ENCODE data around the gene MEIOB.
"Not testable (repeated sequence)": the region's sequence is repeated elsewhere in the genome, so short reads cannot be mapped to it uniquely, and the experiment has no call there.

The MEIOB gene

GRCh38 chr16:1871974-1872635 lies at the start of gene MEIOB:
TSS of gene MEIOB (minus strand) at chr16:1872164. CDS start at chr16:1868175, 3,989 bp downstream.
- H3K27ac Mint-ChIP-seq, result no peak within 1 kb of the TSS
- peak; percentile 50 for DNase-seq
- peaks cover 2% of the 10 kb centered on the region for H3K9me3 Mint-ChIP-seq
- H3K4me1 Mint-ChIP-seq, result peaks cover 3% of the 10 kb centered on the region
- CTCF ChIA-PET, result no interaction called here
- peak within 1 kb of the TSS; percentile 52 for H3K4me3 Mint-ChIP-seq
- H3K36me3 Mint-ChIP-seq, result peaks cover 1% of the 10 kb centered on the region
- H3K27me3 Mint-ChIP-seq, result peaks cover 28% of the 10 kb centered on the region

- Mint-ChIP-seq H3K36me3 (no peaks in the 10 kb centered on the region), H3K4me1 (no peaks in the 10 kb centered on the region), H3K27me3 (peaks cover 95% of the 10 kb centered on the region), H3K4me3 (no peak overlapping the region), H3K9me3 (no peaks in the 10 kb centered on the region), H3K27ac (no peak overlapping the region)
- DNase-seq, result no peak
- CTCF ChIA-PET, result no interaction called here
Observed at GRCh38 chr16:1920727-1921171, 48.8 kb upstream of the MEIOB start.

- H3K4me1 Mint-ChIP-seq, H3K4me3 Mint-ChIP-seq, H3K36me3 Mint-ChIP-seq, H3K27ac Mint-ChIP-seq, H3K9me3 Mint-ChIP-seq, CTCF ChIA-PET, DNase-seq: not testable (repeated sequence)
- peaks cover 96% of the 10 kb centered on the region for H3K27me3 Mint-ChIP-seq
Observed at GRCh38 chr16:1920122-1920521, 48.2 kb upstream of the MEIOB start.

- CTCF ChIA-PET, result no interaction called here
- Mint-ChIP-seq H3K4me3 (no peak overlapping the region), H3K36me3 (no peaks in the 10 kb centered on the region), H3K27ac (no peak overlapping the region), H3K9me3 (no peaks in the 10 kb centered on the region), H3K4me1 (no peaks in the 10 kb centered on the region), H3K27me3 (peaks cover 96% of the 10 kb centered on the region)
- DNase-seq, result no peak
Observed at GRCh38 chr16:1919327-1919998, 47.5 kb upstream of the MEIOB start.

- DNase-seq, result no peak
- H3K9me3 Mint-ChIP-seq, result no peaks in the 10 kb centered on the region
- no peak within 1 kb of the TSS for H3K4me3 Mint-ChIP-seq
- H3K27ac Mint-ChIP-seq, result no peak within 1 kb of the TSS
- H3K36me3 Mint-ChIP-seq, result no peaks in the 10 kb centered on the region
- no peaks in the 10 kb centered on the region for H3K4me1 Mint-ChIP-seq
- peaks cover 96% of the 10 kb centered on the region for H3K27me3 Mint-ChIP-seq
- CTCF ChIA-PET, result no interaction called here
Observed at GRCh38 chr16:1918351-1919326, 46.7 kb upstream of the MEIOB start, which contains the start of gene HS3ST6. TSS of gene HS3ST6 (minus strand) at chr16:1918415. CDS start at chr16:1918323, 92 bp downstream.

- peaks cover 96% of the 10 kb centered on the region for H3K27me3 Mint-ChIP-seq
- CTCF ChIA-PET, result no interaction called here
- no peak for DNase-seq
- no peaks in the 10 kb centered on the region for H3K9me3 Mint-ChIP-seq
- H3K4me3 Mint-ChIP-seq, result no peak overlapping the region
- no peak overlapping the region for H3K27ac Mint-ChIP-seq
- no peaks in the 10 kb centered on the region for H3K4me1 Mint-ChIP-seq
- H3K36me3 Mint-ChIP-seq, result no peaks in the 10 kb centered on the region
Observed at GRCh38 chr16:1917665-1918350, 45.8 kb upstream of the MEIOB start.

- CTCF ChIA-PET, result interaction anchor here (1.2 kb wide), 1 partner anchor 53 kb away, joined by 3 read pairs; no protein-coding TSS in a partner anchor
- Mint-ChIP-seq H3K27me3 (peaks cover 90% of the 10 kb centered on the region), H3K9me3 (no peaks in the 10 kb centered on the region), H3K4me1 (no peaks in the 10 kb centered on the region), H3K27ac (no peak overlapping the region), H3K4me3 (no peak overlapping the region), H3K36me3 (no peaks in the 10 kb centered on the region)
- no peak for DNase-seq
Observed at GRCh38 chr16:1917056-1917664, 45.2 kb upstream of the MEIOB start.

GRCh38 chr16:1916640-1916990 lies 44.7 kb upstream of the MEIOB start:
- CTCF ChIA-PET, result interaction anchor here (1.2 kb wide), 1 partner anchor 53 kb away, joined by 3 read pairs; no protein-coding TSS in a partner anchor
- H3K9me3 Mint-ChIP-seq, result no peaks in the 10 kb centered on the region
- no peak for DNase-seq
- H3K27me3 Mint-ChIP-seq, result peaks cover 85% of the 10 kb centered on the region
- no peaks in the 10 kb centered on the region for H3K36me3 Mint-ChIP-seq
- no peak overlapping the region for H3K27ac Mint-ChIP-seq
- H3K4me3 Mint-ChIP-seq, result no peak overlapping the region
- no peaks in the 10 kb centered on the region for H3K4me1 Mint-ChIP-seq

GRCh38 chr16:1915732-1916639 lies 44.0 kb upstream of the MEIOB start:
- H3K9me3 Mint-ChIP-seq, result no peaks in the 10 kb centered on the region
- no peaks in the 10 kb centered on the region for H3K4me1 Mint-ChIP-seq
- no peak for DNase-seq
- H3K4me3 Mint-ChIP-seq, result no peak overlapping the region
- peaks cover 78% of the 10 kb centered on the region for H3K27me3 Mint-ChIP-seq
- CTCF ChIA-PET, result interaction anchor here (1.2 kb wide), 1 partner anchor 52 kb away, joined by 3 read pairs; no protein-coding TSS in a partner anchor
- no peaks in the 10 kb centered on the region for H3K36me3 Mint-ChIP-seq
- no peak overlapping the region for H3K27ac Mint-ChIP-seq

- Mint-ChIP-seq H3K4me1 (no peaks in the 10 kb centered on the region), H3K36me3 (no peaks in the 10 kb centered on the region), H3K9me3 (no peaks in the 10 kb centered on the region), H3K4me3 (no peak overlapping the region), H3K27me3 (peaks cover 70% of the 10 kb centered on the region), H3K27ac (no peak overlapping the region)
- no peak for DNase-seq
- CTCF ChIA-PET, result no interaction called here
Observed at GRCh38 chr16:1914988-1915387, 43.0 kb upstream of the MEIOB start.

- no peaks in the 10 kb centered on the region for H3K4me1 Mint-ChIP-seq
- no peak overlapping the region for H3K4me3 Mint-ChIP-seq
- peak overlapping the region; percentile 55 for H3K27ac Mint-ChIP-seq
- H3K27me3 Mint-ChIP-seq, result peaks cover 69% of the 10 kb centered on the region
- no peak for DNase-seq
- CTCF ChIA-PET, result no interaction called here
- no peaks in the 10 kb centered on the region for H3K36me3 Mint-ChIP-seq
- H3K9me3 Mint-ChIP-seq, result no peaks in the 10 kb centered on the region
Observed at GRCh38 chr16:1914084-1914608, 42.2 kb upstream of the MEIOB start.

GRCh38 chr16:1913327-1914083 lies 41.5 kb upstream of the MEIOB start:
- Mint-ChIP-seq H3K27me3 (peaks cover 69% of the 10 kb centered on the region), H3K36me3 (no peaks in the 10 kb centered on the region), H3K27ac (no peak overlapping the region), H3K4me3 (no peak overlapping the region), H3K4me1 (no peaks in the 10 kb centered on the region), H3K9me3 (no peaks in the 10 kb centered on the region)
- CTCF ChIA-PET, result no interaction called here
- no peak for DNase-seq

Measured in activated naive CD4-positive, alpha-beta T cell treated with anti-CD3 and anti-CD28 coated beads, Interleukin-2, amount 10 ng/mL, durations not matched to agents 7 days and 5 days (primary cell).